HG03558 (cell line): ENCODE data around the gene EBNA1BP2.
"Not testable (repeated sequence)": the region's sequence is repeated elsewhere in the genome, so short reads cannot be mapped to it uniquely, and the experiment has no call there.

Source experiments
- ATAC-seq: cut with Tn5 transposase; IDR thresholded peaks from one replicate; pipeline ENCODE4 v1.9.1; 2021; ENCODE audit warnings: moderate number of reproducible peaks; ENCODE audit not compliant: unreplicated experiment; ENCODE audit errors: extremely low read depth

Gene EBNA1BP2

GRCh38 chr1:43123031-43123430 lies 49.1 kb downstream of the EBNA1BP2 start:
- no peak for ATAC-seq

GRCh38 chr1:43121256-43121900 lies 50.7 kb downstream of the EBNA1BP2 start:
- ATAC-seq: no peak

- not testable (repeated sequence) for ATAC-seq
Measured at GRCh38 chr1:43119928-43120586, 52.0 kb downstream of the EBNA1BP2 start.
